Measurements from ENCODE around the gene GNG14.
"Not testable (repeated sequence)": the region's sequence is repeated elsewhere in the genome, so short reads cannot be mapped to it uniquely, and the experiment has no call there.

GNG14 gene

GRCh38 chr19:12715929-12716328 lies 28.1 kb downstream of the GNG14 start:
- DNase-seq (ENCODE audit: low read depth, low spot score) = no peak
- H3K4me3 ChIP-seq (ENCODE audit: low read length) = no peak overlapping the region

DNA sequence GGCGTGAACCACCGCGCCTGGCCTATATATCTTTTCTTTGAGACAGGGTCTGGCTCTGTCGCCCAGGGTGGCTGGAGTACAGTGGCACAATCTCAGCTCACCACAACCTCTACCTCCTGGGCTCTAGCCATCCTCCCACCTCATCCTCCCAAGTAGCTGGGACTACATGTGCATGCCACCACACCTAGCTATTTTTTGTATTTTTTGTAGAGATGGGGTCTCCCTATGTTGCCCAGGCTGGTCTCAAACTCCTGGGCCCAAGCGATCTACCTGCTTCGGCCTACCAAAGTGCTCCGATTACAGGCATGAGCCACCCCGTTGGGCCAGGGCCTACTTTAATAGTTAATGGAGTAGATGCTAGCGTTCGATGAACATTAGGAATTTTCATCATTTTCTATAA lies 32.5 kb downstream of the GNG14 start:
- H3K4me3 ChIP-seq (ENCODE audit: low read length) = peak overlapping the region; percentile 99
- DNase-seq (ENCODE audit: low read depth, low spot score) = no peak

DNA sequence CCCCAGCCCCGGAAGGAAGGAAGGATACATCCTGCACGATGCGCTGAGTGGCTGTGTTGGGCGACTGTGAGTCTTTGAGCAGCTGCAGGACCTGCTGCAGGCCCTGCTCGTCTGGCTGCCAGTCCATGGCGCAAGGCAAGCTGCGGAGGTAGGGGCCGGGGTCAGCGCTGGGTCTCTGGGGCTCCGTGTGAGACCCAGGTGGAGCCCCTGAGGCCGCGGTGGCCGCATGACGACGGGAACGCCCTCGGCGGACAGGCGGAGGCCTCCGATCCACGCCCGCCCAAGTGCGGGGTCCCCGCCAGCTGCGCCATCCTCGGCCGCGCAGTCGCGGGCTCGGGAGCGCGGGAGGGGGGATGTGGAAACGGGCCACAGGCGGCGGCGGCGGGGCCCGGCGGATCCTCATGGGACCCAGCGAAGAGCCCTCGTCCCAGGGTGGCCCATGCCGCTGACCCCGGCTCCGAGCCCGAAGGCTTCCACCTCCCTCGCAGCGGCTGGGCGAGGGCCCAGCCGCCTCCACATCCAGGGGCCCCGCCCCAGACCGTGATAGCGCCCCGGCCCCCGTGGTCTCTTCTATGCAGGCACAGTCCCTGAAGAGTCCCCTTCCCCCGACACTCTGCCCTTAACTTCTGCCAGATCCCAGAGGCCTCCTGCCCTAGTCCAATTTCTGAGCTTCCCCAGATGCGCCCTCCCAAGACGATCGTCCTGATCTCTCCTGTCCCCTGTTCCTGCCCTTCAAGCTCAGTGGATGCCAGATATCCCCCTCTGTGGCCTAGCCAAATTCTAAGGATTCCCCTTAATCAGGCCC lies 33.3 kb downstream of the GNG14 start:
- DNase-seq (ENCODE audit: low read depth, low spot score) = no peak
- H3K4me3 ChIP-seq (ENCODE audit: low read length) = peak overlapping the region; percentile 99

DNA sequence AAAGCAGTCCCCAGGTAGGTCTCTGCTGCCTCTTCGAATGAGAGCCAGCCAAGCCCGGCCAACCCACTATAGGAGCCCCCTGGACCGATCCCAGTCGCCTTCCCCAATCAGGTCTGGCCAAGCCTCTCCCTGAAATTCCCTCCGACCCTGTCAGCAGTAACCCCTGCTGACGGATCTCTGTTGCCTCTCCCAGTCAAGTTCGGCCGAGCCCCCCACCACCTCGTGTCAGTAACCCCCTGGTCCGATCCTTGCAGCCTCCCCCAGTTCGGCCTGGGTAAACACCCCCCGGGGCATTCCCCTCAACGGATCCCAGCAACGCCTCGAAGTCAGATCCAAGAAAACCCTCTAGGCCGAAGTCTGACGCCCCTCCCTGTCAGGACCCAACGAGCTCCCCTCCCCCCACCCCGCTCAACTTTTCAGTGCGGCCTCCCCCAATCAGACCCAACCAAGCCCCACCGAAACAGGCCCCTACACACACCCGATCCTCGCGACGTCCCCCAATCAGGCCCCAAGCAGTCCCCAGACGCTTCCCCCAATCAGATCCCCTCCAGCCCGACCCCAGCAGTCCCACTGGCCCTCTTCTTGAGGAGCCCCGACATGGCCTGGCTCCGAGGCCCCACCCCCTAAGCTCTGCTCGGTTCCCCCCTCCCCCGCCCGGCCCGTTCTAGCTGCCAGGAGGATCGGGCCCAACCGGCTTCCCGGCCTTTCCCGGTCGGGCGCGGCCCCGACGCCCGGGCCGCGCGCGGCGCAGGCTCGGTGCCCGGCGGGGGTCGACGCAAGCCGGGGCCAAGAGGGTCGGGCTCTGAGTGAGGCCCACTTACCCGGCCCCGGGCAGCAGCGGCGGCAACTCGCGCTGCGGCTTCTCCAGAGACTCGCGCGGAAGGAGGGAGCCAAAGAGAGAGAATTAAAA lies 34.1 kb downstream of the GNG14 start:
- peak; percentile 41 for DNase-seq (ENCODE audit: low read depth, low spot score)
- peak overlapping the region; percentile 99 for H3K4me3 ChIP-seq (ENCODE audit: low read length)

GRCh38 chr19:12722566-12723380 lies 35.0 kb downstream of the GNG14 start:
- DNase-seq (ENCODE audit: low read depth, low spot score) = peak; percentile 99
- peak overlapping the region; percentile 99 for H3K4me3 ChIP-seq (ENCODE audit: low read length)

DNA sequence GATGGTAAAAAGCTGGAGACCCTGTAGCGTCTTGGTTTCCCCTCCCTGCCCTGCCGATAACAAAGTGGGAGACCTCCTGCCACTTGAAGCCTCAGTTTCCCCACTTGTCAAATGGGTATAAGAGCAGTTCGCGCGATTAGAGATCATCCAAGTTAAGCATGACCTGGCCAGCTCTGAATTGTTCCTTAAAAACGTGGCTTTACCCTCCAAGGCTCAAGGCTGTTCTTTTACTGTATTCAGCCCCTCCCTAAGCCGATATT lies 35.5 kb downstream of the GNG14 start:
- no peak for DNase-seq (ENCODE audit: low read depth, low spot score)
- peak overlapping the region; percentile 99 for H3K4me3 ChIP-seq (ENCODE audit: low read length)

GRCh38 chr19:12723641-12724426 lies 36.0 kb downstream of the GNG14 start, which contains the start of gene TNPO2:
TSS of gene TNPO2 (minus strand) at chr19:12723932. CDS start at chr19:12720977, 2,955 bp downstream.
- peak; percentile 83 for DNase-seq (ENCODE audit: low read depth, low spot score)
- H3K4me3 ChIP-seq (ENCODE audit: low read length) = peak within 1 kb of the TSS; percentile 99

GRCh38 chr19:12725612-12726011 lies 37.8 kb downstream of the GNG14 start:
- not testable (repeated sequence) for H3K4me3 ChIP-seq (ENCODE audit: low read length); DNase-seq (ENCODE audit: low read depth, low spot score)

GRCh38 chr19:12726988-12727316 lies 39.2 kb downstream of the GNG14 start:
- DNase-seq (ENCODE audit: low read depth, low spot score) = no peak
- H3K4me3 ChIP-seq (ENCODE audit: low read length) = no peak overlapping the region

DNA sequence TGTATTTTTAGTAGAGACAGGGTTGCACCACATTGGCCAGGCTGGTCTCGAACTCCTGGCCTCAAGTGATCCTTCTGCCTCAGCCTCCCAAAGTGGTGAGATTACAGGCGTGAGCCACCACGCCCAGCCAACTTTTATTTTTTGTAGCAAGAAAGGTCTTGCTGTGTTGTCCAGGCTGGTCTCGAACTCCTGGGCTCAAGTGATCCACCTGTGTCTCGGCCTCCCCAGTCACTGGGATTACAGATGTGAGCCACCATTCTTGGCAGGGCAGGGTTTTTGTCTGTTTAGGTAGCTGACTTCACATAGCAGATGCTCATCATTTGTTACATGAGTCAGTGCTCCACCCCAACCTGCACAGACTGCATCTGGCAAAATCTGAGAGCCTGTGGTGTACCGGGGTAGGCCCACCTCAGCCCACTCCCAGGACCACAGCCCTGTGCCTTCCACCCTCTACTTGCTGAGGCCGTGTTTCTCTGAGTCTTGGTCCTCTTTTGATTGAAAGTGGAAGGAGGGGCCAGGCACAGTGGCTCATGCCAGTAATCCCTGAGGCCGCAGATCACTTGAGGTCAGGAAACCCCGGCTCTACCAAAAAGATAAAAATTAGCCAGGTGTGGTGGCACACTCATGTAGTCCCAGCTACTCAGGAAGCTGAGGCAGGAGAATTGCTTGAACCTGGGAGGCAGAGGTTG lies 40.1 kb downstream of the GNG14 start:
- no peak overlapping the region for H3K4me3 ChIP-seq (ENCODE audit: low read length)
- no peak for DNase-seq (ENCODE audit: low read depth, low spot score)

GRCh38 chr19:12730064-12730463 lies 42.3 kb downstream of the GNG14 start:
- no peak for DNase-seq (ENCODE audit: low read depth, low spot score)
- H3K4me3 ChIP-seq (ENCODE audit: low read length) = no peak overlapping the region

DNA sequence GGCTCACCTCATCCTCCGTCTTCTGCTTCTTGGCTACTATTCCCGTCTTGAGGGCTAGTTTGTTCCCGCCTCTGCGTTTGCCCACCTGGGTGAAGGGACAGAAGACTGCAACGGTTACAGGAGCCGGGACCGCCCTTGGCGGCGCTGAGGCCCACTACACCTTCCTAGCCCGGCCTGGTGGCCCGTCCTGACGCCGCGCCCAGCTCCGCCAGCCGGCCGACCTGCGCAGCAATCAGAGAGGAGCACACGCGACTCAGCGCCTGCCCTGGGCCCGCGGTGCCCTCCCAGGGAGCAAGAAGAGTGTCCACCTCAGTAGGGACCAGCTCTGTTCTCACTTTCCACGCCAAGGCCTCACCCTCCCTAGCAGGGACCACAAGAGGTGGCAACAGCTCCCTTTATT lies 43.5 kb downstream of the GNG14 start:
- H3K4me3 ChIP-seq (ENCODE audit: low read length) = no peak overlapping the region

GRCh38 chr19:12733369-12734214 lies 45.8 kb downstream of the GNG14 start:
- peak overlapping the region; percentile 100 for H3K4me3 ChIP-seq (ENCODE audit: low read length)
- DNase-seq (ENCODE audit: low read depth, low spot score) = peak; percentile 70

More for the DNA sequence above, 43.5 kb downstream of the GNG14 start:
- no peak for DNase-seq (ENCODE audit: low read depth, low spot score)

- H3K4me3 ChIP-seq (ENCODE audit: low read length) = peak within 1 kb of the TSS; percentile 97
- peak; percentile 99 for DNase-seq (ENCODE audit: low read depth, low spot score)
Observed at GRCh38 chr19:12736995-12737834, 49.4 kb downstream of the GNG14 start, which contains the start of gene GET3. TSS of gene GET3 (plus strand) at chr19:12737497. CDS start at chr19:12737506, 9 bp downstream.

DNA sequence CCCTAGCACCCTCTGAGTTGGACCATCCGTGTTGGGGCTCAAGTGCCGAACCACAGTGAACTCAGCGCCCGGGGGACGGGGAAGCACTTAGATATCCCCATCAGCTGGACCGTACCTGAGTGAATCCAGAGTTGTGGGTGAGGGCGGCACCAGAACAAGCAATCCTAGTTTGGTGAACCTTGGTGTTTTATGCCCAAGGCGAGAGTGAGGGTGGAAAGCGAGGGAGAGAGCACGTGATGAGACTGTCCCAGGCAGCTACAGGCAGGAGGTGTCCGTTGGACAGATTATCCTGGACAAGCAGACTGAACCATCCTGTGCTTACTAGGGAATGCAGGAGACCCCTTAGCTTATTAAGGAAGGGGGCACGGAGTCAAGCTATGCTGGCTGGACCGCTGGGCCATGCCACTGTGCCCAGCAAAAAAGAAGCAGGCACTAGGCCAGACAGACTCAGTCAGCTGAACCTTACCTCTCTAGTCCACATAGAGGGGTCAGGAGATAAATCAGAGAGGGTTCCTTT lies 50.1 kb downstream of the GNG14 start:
- DNase-seq (ENCODE audit: low read depth, low spot score) = no peak

More for the DNA sequence above, 50.1 kb downstream of the GNG14 start:
- peak overlapping the region; percentile 97 for H3K4me3 ChIP-seq (ENCODE audit: low read length)

Data from Jurkat, Clone E6-1 (cell line).